K562 (cell line): ENCODE measurements around the gene ALDH16A1. TPM values are rescaled to one million over a fixed set of nuclear protein-coding genes. Genes with fewer than 3 reads are reported as not detected.

Experiments
- BCL6 ChIP-seq: fragments of 250-450 bp; sonication (Bioruptor Pico); IDR thresholded peaks from 2 replicates; pipeline ENCODE4 v1.4.0; 2020
- CBFB ChIP-seq: sonication (generic); formaldehyde crosslinking; IDR thresholded peaks from 2 replicates; pipeline ENCODE4 v1.4.0; 2020; ENCODE audit warnings: mild to moderate bottlenecking, missing genetic modification reagents
- CTBP1 ChIP-seq: fragments of 450-650 bp; IDR thresholded peaks from 2 replicates; pipeline ENCODE4 v1.6.1; 2016; ENCODE audit warnings: borderline replicate concordance
- FOXK1 ChIP-seq: sonication (generic); formaldehyde crosslinking; IDR thresholded peaks from 2 replicates; pipeline ENCODE4 v1.8.0; 2022; ENCODE audit warnings: missing genetic modification reagents, mild to moderate bottlenecking, borderline replicate concordance
- FOXK2 ChIP-seq, 2 experiments: fragments of 450-650 bp; IDR thresholded peaks in 1 of 2; conservative IDR thresholded peaks in 1 of 2; 2 replicates each; pipeline ENCODE4 v1.6.1; 2016; ENCODE audit warnings: low read depth in 2 of 2, mild to moderate bottlenecking in 1 of 2
- GTF2E2 ChIP-seq: fragments of 200-800 bp; sonication (Bioruptor generic); IDR thresholded peaks from 2 replicates; pipeline ENCODE4 v1.6.1; 2016; ENCODE audit warnings: missing genetic modification characterization, missing compliant biosample characterization
- HNRNPLL ChIP-seq: fragments of 200-400 bp; formaldehyde crosslinking; IDR thresholded peaks from 2 replicates; pipeline ENCODE4 v1.6.1; 2017; ENCODE audit warnings: low read length, low read depth, mild to moderate bottlenecking; ENCODE audit not compliant: poor library complexity, severe bottlenecking
- MEIS2 ChIP-seq: fragments of 450-650 bp; IDR thresholded peaks from 2 replicates; pipeline ENCODE4 v1.6.1; 2014; ENCODE audit warnings: mild to moderate bottlenecking; ENCODE audit not compliant: partially characterized antibody
- MYC ChIP-seq, 2 experiments: fragments of 250-450 bp in 1 of 2; sonication (Bioruptor Pico) in 1 of 2; IDR thresholded peaks; 2 replicates each; pipeline versions ENCODE4 v1.5.1 to v1.6.1; 2012 to 2021; ENCODE audit warnings: low read depth in 2 of 2, borderline replicate concordance in 1 of 2, improper control_type of control experiment in 1 of 2, low read length in 1 of 2, mild to moderate bottlenecking in 1 of 2, moderate library complexity in 1 of 2
- TAF7 ChIP-seq: fragments of 450-650 bp; IDR thresholded peaks from 2 replicates; pipeline ENCODE4 v1.6.1; 2016; ENCODE audit warnings: missing genetic modification characterization, missing compliant biosample characterization
- ZNF140 ChIP-seq: fragments of 250-450 bp; sonication (Bioruptor Pico); IDR thresholded peaks from 2 replicates; pipeline ENCODE4 v1.8.0; 2021; ENCODE audit warnings: moderate library complexity, mild to moderate bottlenecking, inconsistent platforms
- ZNF41 ChIP-seq: fragments of 250-450 bp; sonication (Bioruptor Pico); conservative IDR thresholded peaks from 2 replicates; pipeline ENCODE4 v1.4.0; 2020; ENCODE audit warnings: mild to moderate bottlenecking
- polyA plus RNA-seq, 8 experiments: library from polyadenylated mRNA; depleted of rRNA in 4 of 8; stranded (reverse) in 5 of 8; unstranded in 3 of 8; fragments of >200 nt; fragmentation: Nextera tagmentation in 2 of 8; fragmentation: Illumina TruSeq in 1 of 8; extraction: Ambion mirVana in 2 of 8; extraction: Trizol in 1 of 8; gene quantifications; 2 replicates each; pipeline versions ENCODE4 v1.2.1 to v1.2.3, GENCODE V29; 2011 to 2014; ENCODE audit warnings: inconsistent platforms in 1 of 8, missing spikeins in 1 of 8
- total RNA-seq, 7 experiments: library from RNA; depleted of rRNA in 6 of 7; stranded (reverse); fragments of >200 nt in 6 of 7; fragmentation: Illumina TruSeq in 2 of 7; extraction: Trizol in 2 of 7; gene quantifications; 2 replicates each; pipeline versions ENCODE4 v1.2.1 to v1.2.3, GENCODE V29; 2011 to 2021; ENCODE audit warnings: low replicate concordance in 1 of 7
- TF ChIP-seq, protein P1 (sequence below): sonication (generic); formaldehyde crosslinking; IDR thresholded peaks from 2 replicates; pipeline ENCODE4 v1.8.1; 2023; ENCODE audit warnings: mild to moderate bottlenecking, missing genetic modification reagents
- TF ChIP-seq, protein P2 (sequence below): sonication (generic); formaldehyde crosslinking; IDR thresholded peaks from 2 replicates; pipeline ENCODE4 v1.8.1; 2023; ENCODE audit warnings: mild to moderate bottlenecking, missing genetic modification reagents
- TF ChIP-seq, protein P3 (sequence below): IDR thresholded peaks from 2 replicates; pipeline ENCODE4 v1.6.1; 2014; ENCODE audit warnings: antibody characterized with exemption
- TF ChIP-seq, protein P4 (sequence below): fragments of 250-450 bp; sonication (Bioruptor Pico); IDR thresholded peaks from 2 replicates; pipeline ENCODE4 v1.5.1; 2021; ENCODE audit warnings: mild to moderate bottlenecking
- TF ChIP-seq, protein P5 (sequence below), 2 experiments: fragments of 450-650 bp; conservative IDR thresholded peaks; 2 replicates each; pipeline ENCODE4 v1.6.1; 2017; ENCODE audit warnings: mild to moderate bottlenecking in 2 of 2, moderate library complexity in 2 of 2
- TF ChIP-seq, protein P6 (sequence below): IDR thresholded peaks from 2 replicates; pipeline ENCODE4 v1.6.1; 2011; ENCODE audit not compliant: insufficient read length; ENCODE audit errors: extremely low read depth

Gene ALDH16A1
- total and polyA plus RNA-seq, 9 of the 15 experiments (the other 6 are each of a cell fraction or from before 2014, with no cell fraction given), result 2.2 to 52.2 (median 7.6) TPM

DNA sequence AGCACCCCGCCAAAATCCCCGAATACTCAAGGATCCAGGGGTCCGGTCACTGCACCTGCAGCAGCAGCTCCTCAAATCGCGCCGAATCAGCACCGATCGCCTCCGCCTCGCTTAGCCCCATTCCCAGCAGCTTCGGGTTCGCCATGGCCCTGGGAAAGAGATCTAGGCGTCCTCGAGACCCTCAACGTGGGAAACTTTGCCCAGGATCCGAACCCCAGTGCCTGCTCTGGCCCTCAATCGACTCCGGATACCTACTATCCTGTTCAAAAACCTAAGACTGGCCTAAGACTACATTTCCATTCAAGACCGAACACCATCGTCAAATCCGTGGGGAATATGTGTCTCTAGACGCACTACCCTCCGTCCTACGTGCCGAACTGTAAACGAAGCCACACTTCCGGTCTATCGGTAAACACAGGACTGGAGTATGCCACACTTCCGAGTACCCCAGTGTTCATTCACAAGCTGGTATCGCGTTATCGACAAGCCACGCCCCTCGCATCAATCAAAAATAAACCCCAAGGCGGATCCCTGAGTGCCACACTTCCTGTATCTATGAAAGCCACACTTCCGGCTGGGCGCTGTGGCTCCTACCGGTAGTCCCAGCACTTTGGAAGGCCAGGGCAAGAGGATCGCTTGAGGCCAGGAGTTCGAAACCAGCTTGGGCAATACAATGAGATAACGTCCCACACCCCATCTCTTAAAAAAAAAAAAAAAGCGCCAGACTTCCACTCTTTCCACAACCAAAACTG, 1.4 kb upstream of the ALDH16A1 start, which contains the start of gene PIH1D1 (continued):
- TF ChIP-seq, protein P1, sequence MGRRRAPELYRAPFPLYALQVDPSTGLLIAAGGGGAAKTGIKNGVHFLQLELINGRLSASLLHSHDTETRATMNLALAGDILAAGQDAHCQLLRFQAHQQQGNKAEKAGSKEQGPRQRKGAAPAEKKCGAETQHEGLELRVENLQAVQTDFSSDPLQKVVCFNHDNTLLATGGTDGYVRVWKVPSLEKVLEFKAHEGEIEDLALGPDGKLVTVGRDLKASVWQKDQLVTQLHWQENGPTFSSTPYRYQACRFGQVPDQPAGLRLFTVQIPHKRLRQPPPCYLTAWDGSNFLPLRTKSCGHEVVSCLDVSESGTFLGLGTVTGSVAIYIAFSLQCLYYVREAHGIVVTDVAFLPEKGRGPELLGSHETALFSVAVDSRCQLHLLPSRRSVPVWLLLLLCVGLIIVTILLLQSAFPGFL (CRISPR knock-in tag), result no peak
- TF ChIP-seq, protein P2, sequence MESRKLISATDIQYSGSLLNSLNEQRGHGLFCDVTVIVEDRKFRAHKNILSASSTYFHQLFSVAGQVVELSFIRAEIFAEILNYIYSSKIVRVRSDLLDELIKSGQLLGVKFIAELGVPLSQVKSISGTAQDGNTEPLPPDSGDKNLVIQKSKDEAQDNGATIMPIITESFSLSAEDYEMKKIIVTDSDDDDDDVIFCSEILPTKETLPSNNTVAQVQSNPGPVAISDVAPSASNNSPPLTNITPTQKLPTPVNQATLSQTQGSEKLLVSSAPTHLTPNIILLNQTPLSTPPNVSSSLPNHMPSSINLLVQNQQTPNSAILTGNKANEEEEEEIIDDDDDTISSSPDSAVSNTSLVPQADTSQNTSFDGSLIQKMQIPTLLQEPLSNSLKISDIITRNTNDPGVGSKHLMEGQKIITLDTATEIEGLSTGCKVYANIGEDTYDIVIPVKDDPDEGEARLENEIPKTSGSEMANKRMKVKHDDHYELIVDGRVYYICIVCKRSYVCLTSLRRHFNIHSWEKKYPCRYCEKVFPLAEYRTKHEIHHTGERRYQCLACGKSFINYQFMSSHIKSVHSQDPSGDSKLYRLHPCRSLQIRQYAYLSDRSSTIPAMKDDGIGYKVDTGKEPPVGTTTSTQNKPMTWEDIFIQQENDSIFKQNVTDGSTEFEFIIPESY (CRISPR knock-in tag), result no peak
- no peak for TF ChIP-seq ZNF41
- no peak for TF ChIP-seq ZNF140
- peak; percentile 29; the same call in 1 of the 2 replicates for TF ChIP-seq CBFB (CRISPR knock-in tag)
- peak; percentile 44 for TF ChIP-seq MYC (IDR thresholded peaks at IDR 0.05; ENCODE audit: low read depth, low read length)
- TF ChIP-seq MYC (CRISPR knock-in tag; IDR thresholded peaks at IDR 0.05; ENCODE audit: borderline replicate concordance, low read depth), result no peak
- TF ChIP-seq, protein P3, sequence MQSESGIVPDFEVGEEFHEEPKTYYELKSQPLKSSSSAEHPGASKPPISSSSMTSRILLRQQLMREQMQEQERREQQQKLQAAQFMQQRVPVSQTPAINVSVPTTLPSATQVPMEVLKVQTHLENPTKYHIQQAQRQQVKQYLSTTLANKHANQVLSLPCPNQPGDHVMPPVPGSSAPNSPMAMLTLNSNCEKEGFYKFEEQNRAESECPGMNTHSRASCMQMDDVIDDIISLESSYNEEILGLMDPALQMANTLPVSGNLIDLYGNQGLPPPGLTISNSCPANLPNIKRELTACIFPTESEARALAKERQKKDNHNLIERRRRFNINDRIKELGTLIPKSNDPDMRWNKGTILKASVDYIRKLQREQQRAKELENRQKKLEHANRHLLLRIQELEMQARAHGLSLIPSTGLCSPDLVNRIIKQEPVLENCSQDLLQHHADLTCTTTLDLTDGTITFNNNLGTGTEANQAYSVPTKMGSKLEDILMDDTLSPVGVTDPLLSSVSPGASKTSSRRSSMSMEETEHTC, result no peak
- peak; percentile 85; the same call in 1 of the 2 replicates for TF ChIP-seq FOXK1 (CRISPR knock-in tag)
- TF ChIP-seq, protein P4, sequence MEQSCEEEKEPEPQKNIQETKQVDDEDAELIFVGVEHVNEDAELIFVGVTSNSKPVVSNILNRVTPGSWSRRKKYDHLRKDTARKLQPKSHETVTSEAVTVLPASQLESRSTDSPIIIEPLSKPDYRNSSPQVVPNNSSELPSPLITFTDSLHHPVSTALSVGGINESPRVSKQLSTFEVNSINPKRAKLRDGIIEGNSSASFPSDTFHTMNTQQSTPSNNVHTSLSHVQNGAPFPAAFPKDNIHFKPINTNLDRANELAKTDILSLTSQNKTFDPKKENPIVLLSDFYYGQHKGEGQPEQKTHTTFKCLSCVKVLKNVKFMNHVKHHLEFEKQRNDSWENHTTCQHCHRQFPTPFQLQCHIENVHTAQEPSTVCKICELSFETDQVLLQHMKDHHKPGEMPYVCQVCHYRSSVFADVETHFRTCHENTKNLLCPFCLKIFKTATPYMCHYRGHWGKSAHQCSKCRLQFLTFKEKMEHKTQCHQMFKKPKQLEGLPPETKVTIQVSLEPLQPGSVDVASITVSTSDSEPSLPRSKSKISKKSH (CRISPR knock-in tag), result no peak
- TF ChIP-seq, protein P5, sequence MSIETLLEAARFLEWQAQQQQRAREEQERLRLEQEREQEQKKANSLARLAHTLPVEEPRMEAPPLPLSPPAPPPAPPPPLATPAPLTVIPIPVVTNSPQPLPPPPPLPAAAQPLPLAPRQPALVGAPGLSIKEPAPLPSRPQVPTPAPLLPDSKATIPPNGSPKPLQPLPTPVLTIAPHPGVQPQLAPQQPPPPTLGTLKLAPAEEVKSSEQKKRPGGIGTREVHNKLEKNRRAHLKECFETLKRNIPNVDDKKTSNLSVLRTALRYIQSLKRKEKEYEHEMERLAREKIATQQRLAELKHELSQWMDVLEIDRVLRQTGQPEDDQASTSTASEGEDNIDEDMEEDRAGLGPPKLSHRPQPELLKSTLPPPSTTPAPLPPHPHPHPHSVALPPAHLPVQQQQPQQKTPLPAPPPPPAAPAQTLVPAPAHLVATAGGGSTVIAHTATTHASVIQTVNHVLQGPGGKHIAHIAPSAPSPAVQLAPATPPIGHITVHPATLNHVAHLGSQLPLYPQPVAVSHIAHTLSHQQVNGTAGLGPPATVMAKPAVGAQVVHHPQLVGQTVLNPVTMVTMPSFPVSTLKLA (conservative IDR thresholded peaks at IDR 0.05), result peak; percentile 66 to 92; a peak in 3 of 4 replicates
- peak; percentile 99 for TF ChIP-seq MEIS2
- peak; percentile 39; the same call in 1 of the 2 replicates for TF ChIP-seq TAF7
- TF ChIP-seq CTBP1, result 0 out of 2 replicates have a peak, but pooled peaks have one; percentile 11
- TF ChIP-seq, protein P6, sequence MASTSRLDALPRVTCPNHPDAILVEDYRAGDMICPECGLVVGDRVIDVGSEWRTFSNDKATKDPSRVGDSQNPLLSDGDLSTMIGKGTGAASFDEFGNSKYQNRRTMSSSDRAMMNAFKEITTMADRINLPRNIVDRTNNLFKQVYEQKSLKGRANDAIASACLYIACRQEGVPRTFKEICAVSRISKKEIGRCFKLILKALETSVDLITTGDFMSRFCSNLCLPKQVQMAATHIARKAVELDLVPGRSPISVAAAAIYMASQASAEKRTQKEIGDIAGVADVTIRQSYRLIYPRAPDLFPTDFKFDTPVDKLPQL, result no peak
- TF ChIP-seq BCL6 (CRISPR knock-in tag), result no peak
- TF ChIP-seq GTF2E2 (tag), result peak; percentile 72; the same call in 1 of the 2 replicates
- peak; percentile 11 for TF ChIP-seq HNRNPLL
- TF ChIP-seq FOXK2 (conservative IDR thresholded peaks at IDR 0.05 in 1 of 2, IDR thresholded peaks at IDR 0.05 in 1 of 2; ENCODE audit: low read depth in 2 of 2), result peak; percentile 98 to 99
